GM19099 (cell line): ENCODE results near the gene CPLX3.

Source experiments
- POLR2A ChIP-seq: IDR thresholded peaks from 3 replicates; pipeline ENCODE4 v1.6.1; 2011; ENCODE audit warnings: low read depth; ENCODE audit not compliant: insufficient read length; ENCODE audit errors: extremely low read depth

The CPLX3 gene

DNA sequence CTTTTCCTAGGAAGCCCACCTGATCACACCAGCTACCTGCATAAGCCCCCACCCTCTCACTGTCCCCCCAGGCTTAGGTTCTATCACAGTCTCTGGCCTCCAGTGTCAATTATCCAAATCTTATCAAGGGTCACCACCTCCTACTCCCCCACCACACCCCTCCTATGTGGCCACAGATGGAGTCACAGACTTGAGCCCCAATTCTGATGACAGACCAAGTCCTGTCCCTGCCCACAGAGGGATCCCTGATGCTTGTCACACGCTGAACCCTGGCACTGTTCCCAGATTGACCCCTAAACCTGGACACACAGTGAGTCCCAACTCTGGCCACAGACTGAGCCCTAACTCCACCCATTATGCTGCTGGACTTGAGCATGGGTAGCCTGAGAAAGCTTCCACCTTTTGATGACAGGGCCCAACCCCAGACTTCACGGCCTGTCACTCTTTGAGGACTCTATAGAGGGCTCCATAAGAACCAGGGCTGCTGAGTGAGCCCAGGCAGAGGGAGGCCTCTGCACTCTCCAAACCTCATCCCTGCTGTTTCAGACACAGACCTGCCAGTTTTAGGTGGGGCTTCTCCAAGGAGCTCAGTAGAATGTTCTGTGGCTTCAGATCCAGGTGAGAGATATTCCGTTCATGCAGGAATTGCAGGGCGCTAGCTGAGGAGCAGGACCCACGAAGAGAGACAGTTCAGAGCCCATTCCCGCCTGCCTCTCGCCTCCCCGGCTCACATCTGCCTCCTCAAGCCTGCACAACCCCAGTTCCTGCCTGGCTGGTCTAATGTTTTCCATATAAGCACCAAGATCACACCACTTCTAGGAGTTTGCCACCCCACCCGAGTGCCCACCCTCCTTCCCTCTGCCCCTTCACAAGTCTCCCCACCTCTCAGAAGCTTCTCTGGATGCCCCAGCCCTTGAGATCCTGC is 14.7 kb downstream of the CPLX3 start:
- no peak for TF ChIP-seq POLR2A

- no peak for TF ChIP-seq POLR2A
These were observed 15.5 kb downstream of the CPLX3 start for GRCh38 chr15:74841891-74842373.

DNA sequence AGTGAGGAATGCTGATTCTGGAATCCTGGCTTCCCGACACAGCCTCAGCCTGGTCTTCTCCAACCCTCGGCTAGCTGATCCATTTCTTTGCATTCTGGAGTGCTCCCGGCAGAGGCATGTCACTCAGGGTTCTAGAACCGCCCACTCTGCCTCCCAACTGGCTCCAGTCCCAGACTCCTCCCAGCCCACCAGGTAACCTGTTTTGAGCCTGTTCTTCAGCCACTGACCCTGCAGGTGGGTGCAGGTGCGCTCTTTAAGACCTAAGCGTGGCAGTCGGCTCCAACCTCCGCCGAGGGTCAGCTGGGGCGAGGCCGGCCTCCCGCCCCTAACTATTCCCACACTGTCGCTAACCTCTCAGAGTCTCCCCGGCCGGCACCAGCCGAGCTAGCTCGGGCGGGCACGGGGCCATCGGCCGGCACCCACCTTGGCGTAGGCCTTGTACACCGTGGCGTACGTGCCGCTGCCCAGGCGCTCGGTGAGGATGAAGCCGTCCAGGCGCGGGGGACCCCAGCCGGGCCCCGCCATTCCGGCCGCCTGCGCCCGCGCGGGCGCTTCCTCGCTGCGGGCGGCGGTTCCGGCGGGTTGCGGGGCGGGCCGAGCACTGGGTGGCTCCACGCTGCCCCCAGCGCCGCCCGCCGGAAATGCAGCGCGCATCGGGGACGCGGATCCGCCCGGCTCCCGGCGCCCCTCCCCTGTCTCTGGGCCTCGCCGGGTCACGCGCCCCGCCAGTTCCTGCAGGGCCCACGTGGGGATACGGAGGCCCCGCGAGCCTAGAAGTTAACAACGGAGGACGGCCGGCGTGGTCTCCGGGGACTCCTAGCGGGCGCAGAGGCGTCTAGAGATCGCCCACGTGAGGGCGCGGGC is 16.4 kb downstream of the CPLX3 start, which contains the start of gene ULK3:
Gene ULK3, minus strand, starts transcription at position 576 of the 864 bp plus-strand sequence. Its CDS starts 51 bp downstream, at position 525.
- peak; percentile 68 for TF ChIP-seq POLR2A

DNA sequence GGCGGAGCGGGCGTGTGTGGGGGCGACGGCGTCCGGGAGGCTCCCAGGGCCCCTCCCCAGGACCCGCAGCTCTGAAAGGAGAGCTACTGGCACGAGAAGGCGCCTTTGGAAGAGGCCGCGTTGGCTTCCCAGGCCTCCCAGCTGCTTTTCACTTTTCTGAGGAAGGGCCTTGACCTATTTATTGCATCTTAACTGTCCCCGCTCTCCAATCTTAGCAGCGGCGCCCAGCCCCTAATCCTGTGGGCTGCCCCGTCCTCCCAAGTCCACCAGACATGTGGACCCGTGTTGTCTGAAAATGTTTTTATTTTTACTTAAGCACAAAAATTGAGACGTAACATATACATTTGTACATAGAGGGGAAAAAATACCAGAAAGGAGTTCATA is 17.0 kb downstream of the CPLX3 start:
- no peak for TF ChIP-seq POLR2A

DNA sequence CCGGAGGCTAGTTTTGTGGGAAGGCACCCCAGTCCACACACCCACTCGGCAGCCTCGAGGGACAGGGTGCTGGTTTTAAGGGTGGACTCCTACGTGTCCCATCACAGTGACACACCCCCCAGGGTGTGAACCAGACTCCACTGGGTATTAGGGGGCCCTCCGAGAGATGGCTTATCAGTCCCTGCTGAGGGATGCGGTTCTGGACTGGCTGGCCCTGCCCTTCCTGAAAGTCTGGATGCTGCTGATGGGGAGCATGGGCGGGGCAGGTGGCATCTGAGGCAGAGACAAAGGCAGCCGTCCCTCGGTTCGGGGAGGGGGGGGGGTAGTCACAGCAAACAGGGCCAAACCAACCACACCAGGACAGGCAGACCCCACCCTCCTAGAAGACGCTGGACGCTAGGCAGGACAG is 17.5 kb downstream of the CPLX3 start:
- TF ChIP-seq POLR2A, result no peak

- TF ChIP-seq POLR2A, result no peak
These were observed 18.1 kb downstream of the CPLX3 start for GRCh38 chr15:74844319-74845207.

GRCh38 chr15:74845208-74845568 is 18.8 kb downstream of the CPLX3 start:
- no peak for TF ChIP-seq POLR2A

- TF ChIP-seq POLR2A, result no peak
These were observed 19.2 kb downstream of the CPLX3 start for GRCh38 chr15:74845581-74845980.

DNA sequence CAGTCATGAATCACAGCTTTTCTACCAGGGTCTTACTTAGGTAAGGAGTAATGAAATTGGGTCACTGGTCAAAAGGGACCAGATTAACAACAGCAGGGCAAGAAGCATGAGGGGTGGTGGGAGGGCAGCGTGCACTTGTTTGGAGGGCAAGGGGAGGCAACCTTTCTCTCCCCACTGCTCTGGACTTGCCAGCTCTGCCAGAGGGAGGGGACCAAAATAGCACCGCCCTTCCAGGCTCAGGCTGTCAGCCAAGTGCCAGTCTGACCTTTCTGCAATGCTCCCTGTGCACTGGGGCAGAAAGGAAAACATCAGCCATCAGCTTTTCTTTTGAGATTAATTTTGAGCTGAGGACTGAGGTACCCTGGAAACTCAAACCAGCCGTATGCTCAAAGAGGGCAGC is 21.0 kb downstream of the CPLX3 start:
- TF ChIP-seq POLR2A, result no peak

GRCh38 chr15:74850393-74850792 is 24.0 kb downstream of the CPLX3 start:
- TF ChIP-seq POLR2A, result no peak

DNA sequence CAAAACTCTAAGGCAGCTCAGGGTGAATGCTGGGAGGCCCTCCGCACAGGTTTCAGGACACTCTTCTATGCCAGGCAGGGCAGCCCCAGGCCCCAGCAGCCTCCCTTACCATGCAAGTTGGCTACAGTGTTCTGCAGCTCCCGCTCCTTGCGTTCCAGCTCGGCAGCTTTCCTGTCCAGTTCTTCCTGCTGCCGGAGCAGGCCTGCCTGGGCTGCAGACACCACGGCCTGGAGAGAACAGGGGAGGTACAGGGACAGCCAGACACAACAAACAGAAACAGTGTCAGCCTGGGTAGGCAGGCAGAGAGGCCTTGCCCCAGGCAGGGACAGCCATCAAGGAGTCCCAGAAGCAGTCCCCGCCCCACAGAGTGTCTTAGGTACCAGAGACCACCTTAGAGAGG is 25.5 kb downstream of the CPLX3 start:
- TF ChIP-seq POLR2A, result no peak

- no peak for TF ChIP-seq POLR2A
These were observed 28.1 kb downstream of the CPLX3 start for GRCh38 chr15:74854453-74855022.

DNA sequence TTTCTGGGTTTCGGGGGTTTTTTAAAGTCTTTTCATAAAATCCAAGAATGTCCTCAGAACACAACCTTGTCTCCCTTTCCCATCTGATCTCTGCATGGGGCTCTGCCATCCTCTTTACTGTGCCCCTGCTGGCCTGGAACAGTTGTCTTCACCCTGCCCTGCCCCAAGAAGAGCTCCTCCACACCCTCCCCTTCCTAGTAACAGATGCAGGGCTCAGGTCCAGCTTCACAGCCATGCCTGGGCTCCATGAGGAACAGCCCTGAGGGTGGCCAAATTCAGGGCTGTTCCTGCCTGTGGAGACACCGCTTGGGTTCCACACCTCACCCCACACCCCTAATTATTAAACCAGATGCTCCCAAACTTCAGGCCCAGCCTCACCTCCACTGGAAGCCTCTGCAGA is 29.4 kb downstream of the CPLX3 start:
- TF ChIP-seq POLR2A, result no peak

DNA sequence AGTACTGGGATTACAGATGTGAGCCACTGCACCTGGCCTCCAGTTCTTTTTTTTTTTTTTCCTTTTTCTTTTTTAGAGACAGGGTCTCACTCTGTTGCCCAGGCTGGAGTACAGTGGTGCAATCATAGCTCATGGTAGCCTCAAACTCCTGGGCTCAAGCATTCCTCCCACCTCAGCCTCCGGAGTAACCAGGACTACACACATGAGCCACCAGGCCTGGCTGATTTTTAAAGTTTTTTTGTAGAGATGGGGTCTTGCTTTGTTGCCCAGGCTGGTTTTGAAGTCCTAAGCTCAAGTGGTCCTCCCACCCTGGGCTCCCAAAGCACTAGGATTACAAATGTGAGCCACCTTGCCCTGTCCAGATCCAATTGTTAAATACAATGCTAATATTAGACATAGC is 30.1 kb downstream of the CPLX3 start:
- TF ChIP-seq POLR2A, result no peak
